OCI-M1 (cell line): ENCODE data around the gene B4GALT7.
"Not testable (repeated sequence)": the region's sequence is repeated elsewhere in the genome, so short reads cannot be mapped to it uniquely, and the experiment has no call there.

Experiments
- DNase-seq: peaks from one replicate; lab custom pipeline; 2025; lab: John Stamatoyannopoulos, UW

B4GALT7 gene

GRCh38 chr5:177609076-177610059 lies 9.4 kb downstream of the B4GALT7 start:
- DNase-seq, result no peak

- DNase-seq, result no peak
Observed at GRCh38 chr5:177610131-177610769, 10.3 kb downstream of the B4GALT7 start.

GRCh38 chr5:177610770-177611445 lies 11.0 kb downstream of the B4GALT7 start:
- DNase-seq, result no peak

- DNase-seq, result no peak
Observed at GRCh38 chr5:177611446-177612214, 11.7 kb downstream of the B4GALT7 start.

- DNase-seq, result no peak
Observed at GRCh38 chr5:177612215-177612673, 12.3 kb downstream of the B4GALT7 start.

GRCh38 chr5:177620560-177620959 lies 20.6 kb downstream of the B4GALT7 start:
- DNase-seq, result no peak

GRCh38 chr5:177624172-177624571 lies 24.2 kb downstream of the B4GALT7 start:
- DNase-seq, result not testable (repeated sequence)

GRCh38 chr5:177630186-177630585 lies 30.3 kb downstream of the B4GALT7 start:
- DNase-seq, result not testable (repeated sequence)

- DNase-seq, result not testable (repeated sequence)
Observed at GRCh38 chr5:177634912-177635311, 35.0 kb downstream of the B4GALT7 start.

GRCh38 chr5:177645462-177645861 lies 45.5 kb downstream of the B4GALT7 start:
- DNase-seq, result not testable (repeated sequence)

GRCh38 chr5:177651235-177651634 lies 51.3 kb downstream of the B4GALT7 start:
- DNase-seq, result not testable (repeated sequence)

- DNase-seq, result not testable (repeated sequence)
Observed at GRCh38 chr5:177657846-177658245, 57.9 kb downstream of the B4GALT7 start.

GRCh38 chr5:177658542-177658941 lies 58.6 kb downstream of the B4GALT7 start:
- DNase-seq, result not testable (repeated sequence)
